ENCODE data around the gene CTDSP2. TPM values are rescaled to one million over a fixed set of nuclear protein-coding genes. Genes with fewer than 3 reads are reported as not detected.
A peak's percentile ranks its signal among the peaks of the same experiment; 100 is the strongest.

The CTDSP2 gene
- total RNA-seq, 4 donors from 2014 or later = 106 to 179 (median 150) TPM

GRCh38 chr12:57793920-57794319 is 52.6 kb downstream of the CTDSP2 start:
- ATAC-seq (ENCODE audit: low FRiP score) (peak; percentile 91), DNase-seq (ENCODE audit: low spot score) (no peak)
- no peak for TF ChIP-seq CTCF (IDR thresholded peaks at IDR 0.05)

- no peak for TF ChIP-seq CTCF (IDR thresholded peaks at IDR 0.05)
- DNase-seq (ENCODE audit: low spot score) (no peak), ATAC-seq (ENCODE audit: low FRiP score) (no peak)
These were observed 62.7 kb downstream of the CTDSP2 start for GRCh38 chr12:57783861-57784260.

GRCh38 chr12:57783466-57783801 is 63.1 kb downstream of the CTDSP2 start:
- ATAC-seq (ENCODE audit: low FRiP score) (no peak), DNase-seq (ENCODE audit: low spot score) (no peak)
- TF ChIP-seq CTCF (IDR thresholded peaks at IDR 0.05) = no peak

GRCh38 chr12:57782608-57783465 is 63.7 kb downstream of the CTDSP2 start, which contains the start of gene TSFM:
TSS of gene TSFM (plus strand) at chr12:57782787. CDS start at chr12:57782802, 15 bp downstream.
- ATAC-seq (ENCODE audit: low FRiP score) (peak; percentile 85), DNase-seq (ENCODE audit: low spot score) (peak; percentile 98)
- peak in 2 of 3 donors; percentile 41 to 86 for TF ChIP-seq CTCF (IDR thresholded peaks at IDR 0.05)

GRCh38 chr12:57782243-57782607 is 64.3 kb downstream of the CTDSP2 start:
- DNase-seq (ENCODE audit: low spot score) = no peak
- no peak for TF ChIP-seq CTCF (IDR thresholded peaks at IDR 0.05)
- ATAC-seq (ENCODE audit: low FRiP score) = no peak

- DNase-seq (ENCODE audit: low spot score) (no peak), ATAC-seq (ENCODE audit: low FRiP score) (no peak)
- no peak for TF ChIP-seq CTCF (IDR thresholded peaks at IDR 0.05)
These were observed 64.7 kb downstream of the CTDSP2 start for GRCh38 chr12:57781801-57782200.

GRCh38 chr12:57781244-57781643 is 65.3 kb downstream of the CTDSP2 start:
- ATAC-seq (ENCODE audit: low FRiP score) (no peak), DNase-seq (ENCODE audit: low spot score) (no peak)
- TF ChIP-seq CTCF (IDR thresholded peaks at IDR 0.05) = no peak
